Left ventricle myocardium inferior (tissue), 1 donor: ENCODE measurements around the gene PIGH. TPM values are rescaled to one million over a fixed set of nuclear protein-coding genes. Genes with fewer than 3 reads are reported as not detected.

Experiments
- DNase-seq: peaks from one replicate; pipeline ENCODE4 v3.0.0-alpha.2; 2020
- H3K27ac ChIP-seq: fragments of 200-600 bp; replicated peaks from 2 replicates; pipeline ENCODE4 v1.8.0; 2021
- H3K27me3 ChIP-seq: fragments of 200-600 bp; 2 replicates; pipeline ENCODE4 v1.8.0; 2021; ENCODE audit warnings: low read depth
- H3K36me3 ChIP-seq: fragments of 200-600 bp; 2 replicates; pipeline ENCODE4 v1.8.0; 2021
- H3K4me1 ChIP-seq: fragments of 200-600 bp; 2 replicates; pipeline ENCODE4 v1.8.0; 2021
- H3K4me3 ChIP-seq: fragments of 200-600 bp; 2 replicates; pipeline ENCODE4 v1.8.0; 2021; ENCODE audit warnings: mild to moderate bottlenecking, moderate library complexity
- H3K9me3 ChIP-seq: fragments of 200-600 bp; replicated peaks from 2 replicates; pipeline ENCODE4 v1.8.0; 2021
- intact Hi-C: fragments of 100-400 bp; cut with micrococcal nuclease; formaldehyde crosslinking; loops from one replicate; pipeline ENCODE4 v1.11.0; 2022
- total RNA-seq: library from RNA; stranded (reverse); fragmentation: NEBNext Ultra II Directional; extraction: Animal tissue kit (Norgen Biotek cat#: 25700); gene quantifications from one replicate; pipeline ENCODE4 v1.2.1, GENCODE V29; 2021
- TF ChIP-seq, protein P1 (sequence below): fragments of 200-600 bp; IDR thresholded peaks from 2 replicates; pipeline ENCODE4 v1.8.0; 2021; ENCODE audit warnings: antibody characterized with exemption, mild to moderate bottlenecking, borderline replicate concordance
- donor health status: DM: no; HTN: yes; CAD: no; lungs with severe emphysema.

The PIGH gene
- total RNA-seq, 1 donor from 2014 or later, result 12.8 TPM

DNA sequence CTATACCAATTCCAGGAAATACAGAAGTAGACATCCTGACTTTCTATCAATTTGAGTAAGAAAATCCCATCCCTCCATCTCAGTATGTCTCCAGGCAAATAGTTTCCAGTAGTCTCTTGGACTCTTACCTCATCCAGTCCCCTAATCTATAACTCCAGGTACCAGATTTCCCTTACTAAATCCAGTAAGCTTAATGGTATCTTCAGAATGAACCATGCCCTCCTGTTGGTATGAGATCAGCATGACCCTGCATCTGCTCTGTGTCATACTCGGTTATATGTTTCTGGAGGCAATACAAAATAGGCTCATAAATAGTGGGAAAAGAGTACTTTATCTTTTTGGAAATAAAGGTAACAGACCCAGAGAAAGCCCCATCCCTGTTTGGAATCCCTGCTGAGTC is 18.4 kb downstream of the PIGH start:
- Histone ChIP-seq H3K4me3 (no peak overlapping the region), H3K9me3 (no peaks in the 10 kb centered on the region), H3K4me1 (no peaks in the 10 kb centered on the region), H3K27ac (no peak overlapping the region), H3K27me3 (no peaks in the 10 kb centered on the region), H3K36me3 (peaks cover 14% of the 10 kb centered on the region)
- no peak for DNase-seq
- intact Hi-C loops, result no loop called here
- TF ChIP-seq, protein P1, sequence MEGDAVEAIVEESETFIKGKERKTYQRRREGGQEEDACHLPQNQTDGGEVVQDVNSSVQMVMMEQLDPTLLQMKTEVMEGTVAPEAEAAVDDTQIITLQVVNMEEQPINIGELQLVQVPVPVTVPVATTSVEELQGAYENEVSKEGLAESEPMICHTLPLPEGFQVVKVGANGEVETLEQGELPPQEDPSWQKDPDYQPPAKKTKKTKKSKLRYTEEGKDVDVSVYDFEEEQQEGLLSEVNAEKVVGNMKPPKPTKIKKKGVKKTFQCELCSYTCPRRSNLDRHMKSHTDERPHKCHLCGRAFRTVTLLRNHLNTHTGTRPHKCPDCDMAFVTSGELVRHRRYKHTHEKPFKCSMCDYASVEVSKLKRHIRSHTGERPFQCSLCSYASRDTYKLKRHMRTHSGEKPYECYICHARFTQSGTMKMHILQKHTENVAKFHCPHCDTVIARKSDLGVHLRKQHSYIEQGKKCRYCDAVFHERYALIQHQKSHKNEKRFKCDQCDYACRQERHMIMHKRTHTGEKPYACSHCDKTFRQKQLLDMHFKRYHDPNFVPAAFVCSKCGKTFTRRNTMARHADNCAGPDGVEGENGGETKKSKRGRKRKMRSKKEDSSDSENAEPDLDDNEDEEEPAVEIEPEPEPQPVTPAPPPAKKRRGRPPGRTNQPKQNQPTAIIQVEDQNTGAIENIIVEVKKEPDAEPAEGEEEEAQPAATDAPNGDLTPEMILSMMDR, result no peak

GRCh38 chr14:67580336-67581171 is 19.5 kb downstream of the PIGH start:
- no peak for DNase-seq
- TF ChIP-seq, protein P1, result no peak
- intact Hi-C loops, result no loop called here
- peaks cover 14% of the 10 kb centered on the region for H3K36me3 ChIP-seq
- no peaks in the 10 kb centered on the region for H3K27me3 ChIP-seq
- H3K27ac ChIP-seq, result no peak overlapping the region
- H3K4me1 ChIP-seq, result no peaks in the 10 kb centered on the region
- no peak overlapping the region for H3K4me3 ChIP-seq
- no peaks in the 10 kb centered on the region for H3K9me3 ChIP-seq

GRCh38 chr14:67579636-67580035 is 20.4 kb downstream of the PIGH start:
- DNase-seq, result no peak
- TF ChIP-seq, protein P1, result no peak
- Histone ChIP-seq H3K4me1 (no peaks in the 10 kb centered on the region), H3K36me3 (peaks cover 14% of the 10 kb centered on the region), H3K27ac (no peak overlapping the region), H3K9me3 (no peaks in the 10 kb centered on the region), H3K27me3 (no peaks in the 10 kb centered on the region), H3K4me3 (no peak overlapping the region)
- intact Hi-C loops, result no loop called here

DNA sequence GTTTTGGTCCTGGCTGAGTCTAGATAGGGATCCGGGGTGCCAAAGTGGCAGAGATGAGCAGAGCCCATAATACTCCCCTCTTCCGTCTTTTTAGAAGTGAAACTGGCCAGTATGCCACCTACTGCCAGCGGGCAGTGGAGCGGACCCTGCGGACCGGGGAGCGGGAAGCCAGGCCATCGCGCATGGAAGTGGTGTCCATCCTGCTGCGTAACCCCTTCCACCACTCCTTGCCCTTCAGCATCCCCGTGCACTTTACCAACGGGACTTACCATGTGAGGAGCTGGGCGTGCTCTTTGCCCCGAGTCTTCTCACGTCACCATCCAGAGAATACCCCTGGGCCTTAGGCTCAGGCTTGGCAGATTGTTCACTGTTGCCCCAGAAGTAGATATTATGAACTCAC is 21.0 kb downstream of the PIGH start:
- Histone ChIP-seq H3K4me3 (no peak overlapping the region), H3K4me1 (no peaks in the 10 kb centered on the region), H3K27me3 (no peaks in the 10 kb centered on the region), H3K9me3 (no peaks in the 10 kb centered on the region), H3K27ac (no peak overlapping the region), H3K36me3 (peaks cover 14% of the 10 kb centered on the region)
- no peak for DNase-seq
- intact Hi-C loops, result no loop called here
- TF ChIP-seq, protein P1, result no peak

DNA sequence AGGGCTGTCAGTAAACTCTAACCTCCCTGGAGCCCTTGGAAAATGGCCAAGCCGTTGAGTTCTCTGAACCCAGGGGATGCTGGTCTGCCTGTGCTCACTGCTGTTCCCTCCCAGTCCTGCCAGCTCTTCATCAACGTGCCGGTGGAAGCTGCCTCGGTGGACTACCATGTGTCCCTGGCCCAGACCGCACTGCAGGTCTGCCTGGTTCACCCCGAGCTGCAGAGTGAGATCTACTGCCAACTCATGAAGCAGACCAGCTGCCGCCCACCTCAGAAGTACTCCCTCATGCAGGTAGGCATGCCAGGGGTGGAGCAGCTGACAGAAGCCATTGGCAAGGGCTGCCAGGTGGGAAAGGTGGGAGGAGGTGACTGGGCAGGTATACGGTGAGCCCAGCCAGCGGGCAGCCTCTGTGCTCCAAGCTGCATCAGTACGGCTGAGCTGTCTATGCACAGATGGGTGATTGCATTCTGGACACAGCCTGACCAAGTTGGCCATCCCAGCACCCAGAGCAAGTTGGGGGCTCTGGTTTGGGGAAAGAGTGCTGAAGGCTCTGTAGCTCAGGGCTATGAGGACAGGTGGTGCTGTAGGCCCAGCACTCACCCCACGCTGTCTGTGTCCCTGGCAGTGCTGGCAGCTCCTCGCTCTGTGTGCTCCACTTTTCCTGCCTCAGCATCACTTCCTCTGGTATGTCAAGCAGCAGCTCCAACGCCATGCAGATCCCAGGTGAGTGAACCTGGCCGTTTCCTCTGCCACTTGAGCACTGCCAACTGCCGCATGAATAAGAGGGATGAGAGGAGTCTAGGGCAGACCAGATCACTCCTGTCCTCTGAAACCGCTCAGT is 21.9 kb downstream of the PIGH start:
- Histone ChIP-seq H3K27ac (no peak overlapping the region), H3K4me3 (no peak overlapping the region), H3K4me1 (no peaks in the 10 kb centered on the region), H3K36me3 (peaks cover 14% of the 10 kb centered on the region), H3K9me3 (no peaks in the 10 kb centered on the region), H3K27me3 (no peaks in the 10 kb centered on the region)
- TF ChIP-seq, protein P1, result no peak
- intact Hi-C loops, result no loop called here
- no peak for DNase-seq
